ENCODE results near the gene DICER1. TPM values are rescaled to one million over a fixed set of nuclear protein-coding genes. Genes with fewer than 3 reads are reported as not detected.

The DICER1 gene
- total RNA-seq, 1 experiment from 2014 or later: 62.0 TPM

GRCh38 chr14:95190346-95190840, 33.1 kb upstream of the DICER1 start (continued):
- TF ChIP-seq ZNF532 (CRISPR knock-in tag; IDR thresholded peaks at IDR 0.05; ENCODE audit: borderline replicate concordance): no peak

GRCh38 chr14:95189367-95190132, 32.2 kb upstream of the DICER1 start:
- CTCF ChIA-PET: interaction anchor here (0.8 to 1.4 kb wide), 2 partner anchors 16 to 243 kb away, joined by 3 read pairs; no protein-coding TSS in a partner anchor
- H3K9me3 Mint-ChIP-seq: peaks cover 17% of the 10 kb centered on the region
- DNase-seq (ENCODE audit: low spot score) (no peak), ATAC-seq (no peak)
- POLR2A ChIA-PET: no interaction called here
- H3K27ac Mint-ChIP-seq: no peak overlapping the region
- H3K27me3 Mint-ChIP-seq (ENCODE audit: low read depth): no peaks in the 10 kb centered on the region
- no peak for TF ChIP-seq HMGA2 (CRISPR knock-in tag; IDR thresholded peaks at IDR 0.05)
- no peak for TF ChIP-seq CREM (CRISPR knock-in tag; IDR thresholded peaks at IDR 0.05)
- no peak for TF ChIP-seq CREB1 (CRISPR knock-in tag; IDR thresholded peaks at IDR 0.05)
- TF ChIP-seq ZNF121 (CRISPR knock-in tag; IDR thresholded peaks at IDR 0.05): no peak
- no peak for TF ChIP-seq TEAD1 (CRISPR knock-in tag; IDR thresholded peaks at IDR 0.05)
- no peak for TF ChIP-seq FOXP1 (CRISPR knock-in tag; IDR thresholded peaks at IDR 0.05; ENCODE audit: borderline replicate concordance)
- TF ChIP-seq, protein P1, sequence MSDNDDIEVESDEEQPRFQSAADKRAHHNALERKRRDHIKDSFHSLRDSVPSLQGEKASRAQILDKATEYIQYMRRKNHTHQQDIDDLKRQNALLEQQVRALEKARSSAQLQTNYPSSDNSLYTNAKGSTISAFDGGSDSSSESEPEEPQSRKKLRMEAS (CRISPR knock-in tag; IDR thresholded peaks at IDR 0.05): no peak
- TF ChIP-seq EMX1 (CRISPR knock-in tag; IDR thresholded peaks at IDR 0.05): no peak
- TF ChIP-seq ZNF232 (CRISPR knock-in tag; IDR thresholded peaks at IDR 0.05): no peak
- TF ChIP-seq, protein P2, sequence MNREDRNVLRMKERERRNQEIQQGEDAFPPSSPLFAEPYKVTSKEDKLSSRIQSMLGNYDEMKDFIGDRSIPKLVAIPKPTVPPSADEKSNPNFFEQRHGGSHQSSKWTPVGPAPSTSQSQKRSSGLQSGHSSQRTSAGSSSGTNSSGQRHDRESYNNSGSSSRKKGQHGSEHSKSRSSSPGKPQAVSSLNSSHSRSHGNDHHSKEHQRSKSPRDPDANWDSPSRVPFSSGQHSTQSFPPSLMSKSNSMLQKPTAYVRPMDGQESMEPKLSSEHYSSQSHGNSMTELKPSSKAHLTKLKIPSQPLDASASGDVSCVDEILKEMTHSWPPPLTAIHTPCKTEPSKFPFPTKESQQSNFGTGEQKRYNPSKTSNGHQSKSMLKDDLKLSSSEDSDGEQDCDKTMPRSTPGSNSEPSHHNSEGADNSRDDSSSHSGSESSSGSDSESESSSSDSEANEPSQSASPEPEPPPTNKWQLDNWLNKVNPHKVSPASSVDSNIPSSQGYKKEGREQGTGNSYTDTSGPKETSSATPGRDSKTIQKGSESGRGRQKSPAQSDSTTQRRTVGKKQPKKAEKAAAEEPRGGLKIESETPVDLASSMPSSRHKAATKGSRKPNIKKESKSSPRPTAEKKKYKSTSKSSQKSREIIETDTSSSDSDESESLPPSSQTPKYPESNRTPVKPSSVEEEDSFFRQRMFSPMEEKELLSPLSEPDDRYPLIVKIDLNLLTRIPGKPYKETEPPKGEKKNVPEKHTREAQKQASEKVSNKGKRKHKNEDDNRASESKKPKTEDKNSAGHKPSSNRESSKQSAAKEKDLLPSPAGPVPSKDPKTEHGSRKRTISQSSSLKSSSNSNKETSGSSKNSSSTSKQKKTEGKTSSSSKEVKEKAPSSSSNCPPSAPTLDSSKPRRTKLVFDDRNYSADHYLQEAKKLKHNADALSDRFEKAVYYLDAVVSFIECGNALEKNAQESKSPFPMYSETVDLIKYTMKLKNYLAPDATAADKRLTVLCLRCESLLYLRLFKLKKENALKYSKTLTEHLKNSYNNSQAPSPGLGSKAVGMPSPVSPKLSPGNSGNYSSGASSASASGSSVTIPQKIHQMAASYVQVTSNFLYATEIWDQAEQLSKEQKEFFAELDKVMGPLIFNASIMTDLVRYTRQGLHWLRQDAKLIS (CRISPR knock-in tag; IDR thresholded peaks at IDR 0.05; ENCODE audit: borderline replicate concordance): no peak
- no peak for TF ChIP-seq OVOL2 (CRISPR knock-in tag; IDR thresholded peaks at IDR 0.05; ENCODE audit: borderline replicate concordance)
- TF ChIP-seq FOXK1 (CRISPR knock-in tag; IDR thresholded peaks at IDR 0.05): no peak
- no peak for TF ChIP-seq ZNF532 (CRISPR knock-in tag; IDR thresholded peaks at IDR 0.05; ENCODE audit: borderline replicate concordance)
- no peak for TF ChIP-seq MXD4 (CRISPR knock-in tag; IDR thresholded peaks at IDR 0.05; ENCODE audit: borderline replicate concordance)
- TF ChIP-seq MYBL2 (CRISPR knock-in tag; IDR thresholded peaks at IDR 0.05): no peak
- no peak for TF ChIP-seq ZNF396 (CRISPR knock-in tag; IDR thresholded peaks at IDR 0.05; ENCODE audit: borderline replicate concordance)
- TF ChIP-seq RORB (CRISPR knock-in tag; IDR thresholded peaks at IDR 0.05): no peak
- H3K36me3 Mint-ChIP-seq: peaks cover 13% of the 10 kb centered on the region
- H3K4me3 Mint-ChIP-seq: no peak overlapping the region
- peaks cover 8% of the 10 kb centered on the region for H3K4me1 Mint-ChIP-seq
